GM21423 (cell line): Measurements from ENCODE around the gene MICU1.
"Not testable (repeated sequence)": the region's sequence is repeated elsewhere in the genome, so short reads cannot be mapped to it uniquely, and the experiment has no call there.

Source experiments
- ATAC-seq: cut with Tn5 transposase; IDR thresholded peaks from one replicate; pipeline ENCODE4 v1.9.1; 2021; ENCODE audit warnings: mild to moderate bottlenecking, moderate library complexity; ENCODE audit not compliant: unreplicated experiment

MICU1 gene

GRCh38 chr10:72395581-72395980 is 230.3 kb downstream of the MICU1 start:
- ATAC-seq: not testable (repeated sequence)

- no peak for ATAC-seq
Measured at GRCh38 chr10:72392571-72392970, 233.3 kb downstream of the MICU1 start.

GRCh38 chr10:72390764-72391163 is 235.1 kb downstream of the MICU1 start:
- ATAC-seq: no peak

GRCh38 chr10:72389716-72390115 is 236.2 kb downstream of the MICU1 start:
- ATAC-seq: no peak

- ATAC-seq: no peak
Measured at GRCh38 chr10:72389014-72389413, 236.9 kb downstream of the MICU1 start.

- no peak for ATAC-seq
Measured at GRCh38 chr10:72388062-72388461, 237.8 kb downstream of the MICU1 start.

- ATAC-seq: no peak
Measured at GRCh38 chr10:72386916-72387586, 238.8 kb downstream of the MICU1 start.

- no peak for ATAC-seq
Measured at GRCh38 chr10:72385724-72386123, 240.2 kb downstream of the MICU1 start.

GRCh38 chr10:72384982-72385381 is 240.9 kb downstream of the MICU1 start:
- ATAC-seq: not testable (repeated sequence)

GRCh38 chr10:72379776-72380175 is 246.1 kb downstream of the MICU1 start:
- no peak for ATAC-seq

GRCh38 chr10:72379062-72379461 is 246.8 kb downstream of the MICU1 start:
- no peak for ATAC-seq

- ATAC-seq: no peak
Measured at GRCh38 chr10:72375585-72375984, 250.3 kb downstream of the MICU1 start.

GRCh38 chr10:72375173-72375572 is 250.7 kb downstream of the MICU1 start:
- no peak for ATAC-seq

GRCh38 chr10:72370201-72370722 is 255.6 kb downstream of the MICU1 start:
- no peak for ATAC-seq

- ATAC-seq: no peak
Measured at GRCh38 chr10:72367301-72367960, 258.4 kb downstream of the MICU1 start.

- ATAC-seq: no peak
Measured at GRCh38 chr10:72365106-72365895, 260.6 kb downstream of the MICU1 start.

GRCh38 chr10:72364239-72364777 is 261.6 kb downstream of the MICU1 start:
- peak; percentile 94 for ATAC-seq

- ATAC-seq: no peak
Measured at GRCh38 chr10:72356987-72357386, 268.9 kb downstream of the MICU1 start.

- ATAC-seq: no peak
Measured at GRCh38 chr10:72356115-72356514, 269.8 kb downstream of the MICU1 start.

GRCh38 chr10:72355214-72355555 is 270.7 kb downstream of the MICU1 start:
- ATAC-seq: no peak
